ENCODE data around the gene SELENOW. TPM values are rescaled to one million over a fixed set of nuclear protein-coding genes. Genes with fewer than 3 reads are reported as not detected.

Gene SELENOW
- total RNA-seq, 4 donors from 2014 or later: 487 to 722 (median 609) TPM

- TF ChIP-seq POLR2A (IDR thresholded peaks at IDR 0.05): no peak
- no peak for TF ChIP-seq CTCF (IDR thresholded peaks at IDR 0.05)
- no peak overlapping the region for H3K4me3 ChIP-seq (ENCODE audit: low read depth, poor library complexity, severe bottlenecking)
- intact Hi-C loops (cut with DNase I; ENCODE audit: low total_unique reads): no loop called here
- no peak for DNase-seq (ENCODE audit: low spot score in 2 of 2)
- WGBS, 2 donors: 68 to 71% methylated on average over 2 of the region's 2 CpGs
Observed at GRCh38 chr19:47820410-47820809, 41.9 kb downstream of the SELENOW start.

GRCh38 chr19:47821460-47822020 is 43.0 kb downstream of the SELENOW start, which contains the start of gene CRX:
CRX (plus strand) TSS chr19:47821937; CDS start chr19:47834444, 12,507 bp downstream.
- no peak for DNase-seq (ENCODE audit: low spot score in 2 of 2)
- intact Hi-C loops (cut with DNase I; ENCODE audit: low total_unique reads): no loop called here
- no peak for TF ChIP-seq CTCF (IDR thresholded peaks at IDR 0.05)
- no peak for TF ChIP-seq POLR2A (IDR thresholded peaks at IDR 0.05)
- no peak within 1 kb of the TSS for H3K4me3 ChIP-seq (ENCODE audit: low read depth, poor library complexity, severe bottlenecking)
- 47 to 55% methylated on average over 13 to 15 of the region's 15 CpGs for WGBS, 2 donors

GRCh38 chr19:47824396-47824795 is 45.9 kb downstream of the SELENOW start:
- TF ChIP-seq POLR2A (IDR thresholded peaks at IDR 0.05) (no peak), CTCF (IDR thresholded peaks at IDR 0.05) (no peak)
- DNase-seq (ENCODE audit: low spot score in 2 of 2): no peak
- WGBS, 2 donors: 88 to 93% methylated on average over 6 of the region's 6 CpGs
- no peak overlapping the region for H3K4me3 ChIP-seq (ENCODE audit: low read depth, poor library complexity, severe bottlenecking)
- intact Hi-C loops (cut with DNase I; ENCODE audit: low total_unique reads): no loop called here

GRCh38 chr19:47826800-47827199 is 48.3 kb downstream of the SELENOW start:
- intact Hi-C loops (cut with DNase I; ENCODE audit: low total_unique reads): no loop called here
- H3K4me3 ChIP-seq (ENCODE audit: low read depth, poor library complexity, severe bottlenecking): no peak overlapping the region
- DNase-seq (ENCODE audit: low spot score in 2 of 2): no peak
- WGBS, 2 donors: 79 to 84% methylated on average over 6 of the region's 6 CpGs
- TF ChIP-seq POLR2A (IDR thresholded peaks at IDR 0.05): no peak
- no peak for TF ChIP-seq CTCF (IDR thresholded peaks at IDR 0.05)

- TF ChIP-seq POLR2A (IDR thresholded peaks at IDR 0.05) (no peak), CTCF (IDR thresholded peaks at IDR 0.05) (no peak)
- WGBS, 2 donors: 64 to 96% methylated on average over 4 of the region's 4 CpGs
- intact Hi-C loops (cut with DNase I; ENCODE audit: low total_unique reads): no loop called here
Observed at GRCh38 chr19:47832723-47833122, 54.2 kb downstream of the SELENOW start.

More at GRCh38 chr19:47832723-47833122, 54.2 kb downstream of the SELENOW start:
- no peak for DNase-seq (ENCODE audit: low spot score in 2 of 2)
- H3K4me3 ChIP-seq (ENCODE audit: low read depth, poor library complexity, severe bottlenecking): no peak overlapping the region

Other genes with a start within 250 kb of the SELENOW start
- gene ZNF541, start 205.6 kb upstream of the SELENOW start, total RNA-seq: 1 to 10 TPM in 1 of 4 donors, under 1 TPM in 2, not detected in 1; 0.08 to 1.5 (median 0.69) TPM
- 10 to 100 TPM; 12.5 to 25.4 (median 18.4) TPM for gene BICRA, start 169.6 kb upstream of the SELENOW start, total RNA-seq
- gene EHD2, start 65.3 kb upstream of the SELENOW start, total RNA-seq: 10 to 100 TPM; 49.4 to 89.4 (median 66.0) TPM
- gene NOP53, start 33.2 kb upstream of the SELENOW start, total RNA-seq: 100 to 1,000 TPM; 537 to 842 (median 746) TPM
- not detected for gene TPRX1, start 25.8 kb downstream of the SELENOW start, total RNA-seq
- not detected for gene CRX, start 43.2 kb downstream of the SELENOW start, total RNA-seq
- gene TPRX2, start 80.5 kb downstream of the SELENOW start, total RNA-seq: not detected
- not detected for gene SULT2A1, start 107.6 kb downstream of the SELENOW start, total RNA-seq
- not detected for gene BSPH1, start 213.5 kb downstream of the SELENOW start, total RNA-seq
- not detected for gene ELSPBP1, start 215.9 kb downstream of the SELENOW start, total RNA-seq

Data from lower leg skin (tissue), 4 donors.